ENCODE results near the gene SOCS7.

The SOCS7 gene

DNA sequence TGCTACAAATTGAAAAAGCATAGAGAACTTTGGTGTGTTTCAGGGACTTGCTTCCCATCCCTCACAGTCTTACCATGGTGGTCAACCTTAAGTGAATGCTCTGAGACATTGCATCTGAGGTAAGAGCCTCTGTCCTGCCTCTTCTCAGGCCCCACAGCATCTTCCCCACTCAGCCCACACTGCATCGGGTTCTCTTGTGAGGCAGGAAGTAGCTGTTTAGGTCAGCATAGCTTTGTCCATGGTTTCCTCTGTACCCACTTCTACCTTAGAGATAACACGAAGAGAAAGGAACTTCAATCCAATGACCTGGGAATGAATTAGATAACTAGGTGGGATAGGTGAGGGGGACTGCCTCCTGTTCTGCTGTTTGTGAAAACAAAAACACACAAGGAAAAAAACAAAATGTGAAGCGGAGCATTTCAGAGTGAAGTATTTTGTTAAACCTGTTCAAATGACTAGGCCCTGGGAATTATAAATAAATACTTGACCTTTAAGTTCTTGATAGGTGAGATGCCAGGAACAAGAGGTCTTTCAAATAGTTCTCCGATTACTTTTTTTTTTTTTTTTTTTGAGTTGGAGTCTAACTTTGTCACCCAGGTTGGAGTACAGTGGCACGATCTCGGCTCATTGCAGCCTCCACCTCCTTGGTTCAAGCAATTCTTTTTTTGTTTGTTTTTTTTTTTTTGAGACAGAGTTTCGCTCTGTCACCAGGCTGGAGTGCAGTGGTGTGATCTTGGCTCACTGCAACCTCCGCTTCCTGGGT lies 17.7 kb downstream of the SOCS7 start:
- no peak for DNase-seq

DNA sequence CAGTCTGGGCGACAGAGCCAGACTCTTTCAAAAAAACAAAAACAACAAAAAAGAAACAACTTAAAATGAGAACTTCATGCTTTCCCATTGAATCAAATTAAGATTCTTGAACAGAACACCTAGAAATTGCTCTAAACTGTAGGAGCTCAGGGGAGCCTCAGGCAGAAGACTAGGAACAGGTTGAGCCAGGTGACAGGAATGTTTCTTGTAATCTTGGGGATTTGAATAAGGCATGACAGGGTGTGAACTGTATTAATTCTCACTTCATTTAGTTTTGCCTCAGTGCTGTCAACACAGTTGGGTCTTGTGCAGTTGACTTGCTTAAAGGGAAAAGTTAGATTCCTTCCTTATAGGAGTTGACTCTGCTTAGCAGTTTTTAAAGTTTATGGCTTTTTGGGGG lies 27.8 kb downstream of the SOCS7 start:
- DNase-seq = no peak

DNA sequence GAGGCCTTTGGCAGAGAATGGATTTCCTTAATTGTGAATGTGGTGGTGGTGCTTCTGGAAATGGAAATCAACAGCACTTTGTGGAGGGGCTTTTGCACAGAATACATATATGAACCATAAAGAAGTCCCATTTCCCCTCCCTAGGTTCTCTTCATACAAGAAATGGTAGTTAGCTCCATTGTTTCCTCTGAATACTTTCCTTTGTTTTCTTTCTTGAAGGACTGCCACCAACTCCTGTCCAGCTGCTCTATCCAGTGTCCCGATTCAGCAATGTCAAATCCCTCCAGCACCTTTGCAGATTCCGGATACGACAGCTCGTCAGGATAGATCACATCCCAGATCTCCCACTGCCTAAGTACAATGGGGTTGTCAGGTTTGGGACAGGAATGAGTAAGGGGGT lies 43.4 kb downstream of the SOCS7 start:
- DNase-seq = no peak

DNA sequence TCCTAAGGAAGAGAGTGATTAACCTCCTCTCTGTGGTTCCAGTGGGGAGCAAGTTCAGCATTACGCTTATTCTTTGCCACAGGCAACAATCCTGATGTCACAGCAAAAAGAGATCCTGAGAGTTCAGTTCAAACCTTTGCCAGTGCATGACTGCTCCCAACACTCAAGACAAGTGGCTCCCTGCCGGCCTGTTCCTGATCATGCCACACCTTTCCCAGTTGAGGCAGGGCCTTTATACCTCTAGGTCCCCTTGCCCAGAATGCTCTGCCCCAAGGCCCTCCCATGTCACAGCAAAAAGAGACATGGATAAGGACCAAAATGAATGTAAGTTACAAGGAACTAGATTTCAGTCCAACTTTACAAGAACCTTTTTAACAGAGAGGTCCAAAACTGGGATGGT lies 45.6 kb downstream of the SOCS7 start:
- no peak for DNase-seq

DNA sequence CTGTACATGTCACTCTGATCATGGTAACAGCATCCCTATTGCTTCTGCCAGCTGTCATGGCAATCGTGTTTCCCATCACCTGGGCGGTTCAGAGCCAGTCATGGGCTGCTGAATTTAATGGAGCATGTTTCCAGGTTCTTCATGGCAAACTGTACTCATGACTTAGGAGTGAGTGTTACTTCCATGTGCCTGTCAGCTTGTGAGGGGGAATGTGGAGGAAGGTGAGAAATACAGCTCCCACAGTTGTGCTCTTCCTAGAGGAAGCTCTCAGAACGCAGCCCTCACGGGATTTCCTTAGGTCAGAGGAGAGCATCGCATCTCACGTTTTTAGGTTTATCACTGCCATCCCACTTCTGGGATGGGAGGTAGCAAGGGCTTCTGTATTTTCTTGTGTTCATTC lies 48.6 kb downstream of the SOCS7 start:
- no peak for DNase-seq

DNA sequence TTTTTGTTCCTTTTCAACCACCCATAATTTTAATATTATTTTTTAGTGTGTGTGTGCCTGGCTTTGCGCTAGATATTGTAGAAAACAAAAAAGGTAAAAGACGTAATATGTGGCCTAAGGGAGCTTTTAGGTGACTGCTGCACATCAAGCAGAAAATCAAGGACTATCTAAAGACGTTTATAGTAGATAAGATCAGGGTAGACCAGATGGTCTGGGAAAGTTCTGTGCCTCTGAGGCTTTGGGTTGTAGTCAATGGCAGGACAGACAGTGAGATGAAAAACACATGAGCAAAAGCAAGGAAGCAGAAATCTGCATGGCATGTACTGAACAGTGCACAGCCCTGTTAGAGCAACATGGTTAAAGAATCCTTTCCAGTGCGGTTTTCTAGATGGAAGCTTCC lies 49.8 kb downstream of the SOCS7 start:
- no peak for DNase-seq

DNA sequence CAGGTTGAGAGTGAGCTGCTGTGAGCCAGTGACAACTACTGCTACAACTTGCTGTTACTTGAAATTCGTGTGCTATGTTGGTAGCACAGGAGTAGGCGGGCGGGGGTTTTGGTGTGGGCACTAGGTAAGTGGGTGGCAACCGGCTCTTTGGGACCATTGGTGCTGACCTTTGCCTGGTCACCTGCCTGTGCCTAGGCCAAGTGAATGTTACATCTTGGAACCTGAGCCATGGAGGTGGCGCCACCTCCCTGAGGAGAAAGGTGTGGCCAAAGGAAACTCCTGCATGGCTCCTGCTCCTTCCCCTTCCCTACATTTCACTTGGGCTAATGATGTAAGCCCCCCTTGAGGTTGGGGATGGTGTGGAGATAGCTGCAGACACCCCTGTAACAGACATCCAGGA lies 51.3 kb downstream of the SOCS7 start:
- DNase-seq = no peak

DNA sequence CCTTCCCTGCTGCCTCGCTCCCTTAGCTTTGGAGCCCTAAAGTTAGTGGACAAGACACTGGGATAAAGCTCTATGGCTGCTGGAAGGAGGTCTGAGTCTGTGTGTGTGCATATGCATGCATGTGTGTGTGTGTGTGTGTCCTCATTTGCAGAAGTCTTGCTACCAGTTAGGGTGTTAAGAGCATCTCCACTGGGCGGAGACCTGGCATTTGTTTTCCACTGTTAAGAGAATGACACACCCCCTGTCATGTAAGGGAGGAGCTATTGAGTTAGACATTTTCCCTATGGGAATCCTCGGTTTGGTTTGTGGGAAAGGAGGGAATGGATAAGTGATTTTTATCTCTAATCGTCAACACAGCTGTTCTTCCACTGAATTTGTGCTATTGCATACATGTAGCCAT lies 51.8 kb downstream of the SOCS7 start:
- DNase-seq = no peak

DNA sequence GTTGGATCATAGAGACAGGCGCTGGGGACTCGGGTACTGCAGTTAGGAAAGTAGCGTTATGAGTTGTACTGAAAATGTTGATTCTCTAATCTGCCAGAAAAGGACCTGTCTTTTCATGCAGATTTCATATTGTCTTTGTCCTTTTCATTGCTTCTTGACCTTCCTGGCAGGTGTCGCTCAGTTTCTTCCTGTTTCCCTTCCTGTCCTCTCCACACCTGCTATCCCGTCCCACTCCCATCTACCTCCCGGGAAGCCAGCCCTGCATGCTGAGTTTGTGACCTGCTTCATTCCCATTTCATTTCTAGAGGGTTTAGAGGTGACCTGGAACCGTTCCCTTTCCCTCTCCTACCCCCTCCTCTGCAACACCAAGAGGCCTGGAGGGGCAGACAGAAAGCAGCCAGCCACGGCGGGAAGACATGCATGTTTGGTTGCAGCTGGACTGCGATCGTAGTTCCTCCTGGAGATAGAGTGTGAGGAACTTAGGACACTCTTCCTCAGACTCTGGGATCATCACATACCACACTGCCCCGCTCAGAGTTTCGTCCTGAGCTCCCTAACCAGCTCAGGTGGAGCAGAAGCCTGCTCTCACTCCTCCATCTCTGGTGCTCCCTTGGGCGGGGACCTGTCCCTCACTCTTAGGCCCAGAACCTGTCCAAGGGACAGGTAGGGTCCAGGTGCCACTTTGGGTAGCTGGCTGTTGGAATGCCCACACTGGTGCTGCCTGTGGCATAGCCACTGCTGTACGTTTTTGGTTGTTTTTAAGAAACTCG lies 52.7 kb downstream of the SOCS7 start:
- DNase-seq = no peak

DNA sequence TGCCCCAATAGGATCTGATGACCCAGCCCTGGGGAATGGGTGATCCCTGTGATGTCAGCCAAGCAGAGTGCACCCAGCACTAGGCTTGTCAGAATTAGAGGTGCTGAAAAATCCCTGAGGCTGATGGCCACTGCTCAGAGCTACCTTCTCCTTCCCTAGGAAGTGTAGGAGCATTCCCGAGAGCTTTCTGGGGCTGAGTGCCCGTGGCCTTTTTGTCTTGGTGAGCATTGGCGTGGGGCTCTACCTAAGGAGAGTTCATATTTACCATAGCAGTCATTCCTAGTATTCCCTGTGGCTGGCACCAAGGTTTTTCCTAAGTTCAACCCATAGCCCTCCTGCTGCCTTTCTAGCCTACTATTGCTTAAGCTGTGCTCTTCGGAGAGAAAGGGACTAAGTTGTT lies 54.0 kb downstream of the SOCS7 start:
- DNase-seq = no peak

DNA sequence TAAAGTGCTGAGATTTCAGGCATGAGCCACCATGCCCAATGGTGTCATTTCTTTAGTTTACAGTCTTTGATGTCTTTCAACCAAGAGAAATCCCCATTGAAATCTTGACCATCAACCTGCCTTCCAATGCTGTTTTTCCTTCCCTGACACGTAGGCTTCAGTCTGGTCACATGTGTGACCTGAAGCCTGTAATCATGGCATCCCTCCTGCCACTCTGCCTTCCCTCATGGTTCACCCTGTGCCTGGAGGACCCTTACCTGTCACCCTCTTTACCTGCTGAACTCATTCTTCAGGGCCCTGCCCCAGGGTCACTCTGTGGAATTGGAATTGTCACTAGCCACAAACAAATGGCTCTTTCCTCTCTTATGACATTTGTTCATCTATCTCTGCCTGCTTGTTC lies 58.6 kb downstream of the SOCS7 start:
- DNase-seq = no peak

DNA sequence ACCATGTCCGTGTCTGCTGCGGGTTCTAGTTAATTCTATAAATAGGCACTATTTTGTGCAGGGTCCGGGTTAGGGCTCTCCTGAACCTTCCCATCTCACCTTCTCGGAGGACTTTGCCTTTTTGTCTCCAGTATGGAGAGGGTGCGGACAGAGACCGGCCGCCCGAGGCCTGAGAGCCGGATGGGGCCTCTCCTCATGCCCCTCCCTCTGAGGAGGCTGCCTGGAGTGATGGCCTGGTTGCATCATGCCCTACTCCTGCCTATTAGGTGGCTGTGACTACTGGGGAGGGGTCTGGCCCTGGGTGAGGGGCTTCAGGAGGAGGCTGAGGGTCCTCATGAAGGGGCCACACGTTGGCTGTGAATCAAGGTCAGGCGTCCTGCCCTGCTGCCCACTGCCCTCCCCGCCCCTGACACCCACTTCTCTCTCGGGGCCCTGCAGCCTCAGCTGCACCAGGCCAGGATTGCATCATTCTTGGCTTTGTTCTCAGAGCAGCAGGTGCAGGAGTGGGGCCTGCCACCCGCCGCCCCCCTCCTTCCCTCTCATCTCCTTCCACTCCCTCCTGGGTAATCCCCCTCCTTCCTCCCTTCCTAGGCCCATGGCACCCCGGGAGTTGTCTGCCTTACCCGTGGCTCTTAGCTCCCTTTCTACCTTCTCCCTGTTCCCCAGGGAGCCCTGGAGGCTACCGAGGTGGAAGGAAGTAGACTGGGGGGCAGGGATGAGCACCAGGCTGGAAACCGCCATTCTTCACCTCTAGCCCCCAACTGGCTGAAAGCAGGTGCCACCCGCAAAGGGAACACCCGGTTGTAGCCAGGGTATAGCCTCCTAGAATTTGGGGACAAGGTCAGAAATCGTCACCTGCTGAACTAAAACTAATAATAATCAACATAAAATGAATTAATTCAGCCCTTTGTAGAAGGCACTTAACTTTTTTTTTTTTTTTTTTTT lies 63.9 kb downstream of the SOCS7 start:
- peak; percentile 94 for DNase-seq

DNA sequence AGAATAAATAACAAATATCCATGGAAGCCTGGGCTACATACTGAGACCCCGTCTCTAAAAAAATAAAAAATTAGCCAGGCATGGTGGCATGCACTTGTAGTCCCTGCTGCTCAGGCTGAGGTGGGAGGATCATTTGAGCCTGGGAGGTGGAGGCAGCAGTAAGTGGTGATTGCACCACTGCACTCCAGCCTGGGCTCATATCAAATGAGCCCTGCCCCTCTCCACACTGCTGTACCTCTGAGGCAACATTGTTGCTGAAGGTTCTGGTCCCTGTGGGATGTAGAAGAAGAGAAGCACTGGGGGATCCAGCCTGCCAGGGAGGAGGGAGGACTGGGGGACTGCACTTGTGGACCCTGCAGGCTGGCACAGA lies 65.2 kb downstream of the SOCS7 start:
- no peak for DNase-seq

DNA sequence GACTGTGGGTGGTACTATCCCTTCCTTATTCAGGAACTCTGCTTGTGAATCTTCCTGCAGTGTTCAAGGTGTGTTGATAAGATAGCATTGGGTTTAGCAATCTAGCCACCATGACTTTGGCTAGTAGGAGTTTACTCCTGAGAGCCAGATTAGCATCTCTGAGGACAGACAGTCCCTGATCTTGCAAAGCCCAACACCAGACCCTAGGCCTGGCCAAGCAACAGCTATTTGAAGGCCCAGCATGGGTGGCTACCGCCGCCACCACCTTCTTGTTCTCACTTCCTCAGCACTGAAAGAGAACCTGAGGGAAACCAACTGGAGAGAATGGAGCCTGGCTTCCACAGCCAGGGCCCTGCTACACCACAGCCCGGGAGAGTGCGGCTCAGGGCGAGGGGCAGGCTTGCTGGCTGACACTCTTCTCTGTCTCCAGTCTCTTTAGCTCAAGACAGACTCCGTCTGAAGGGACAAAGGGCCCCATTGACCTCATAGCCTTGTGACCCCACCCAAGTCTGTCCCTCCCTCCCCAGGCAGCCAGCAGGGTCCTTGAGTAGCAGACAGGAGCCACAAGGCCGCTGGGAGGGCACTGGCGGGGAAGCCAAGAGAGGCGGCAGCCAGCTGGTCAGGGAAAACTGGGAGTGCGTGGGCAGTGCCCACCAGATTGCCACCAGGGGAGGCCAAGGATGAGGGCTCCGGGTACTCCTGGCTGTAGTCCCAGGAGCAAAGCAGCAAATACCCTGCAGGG lies 65.7 kb downstream of the SOCS7 start:
- peak; percentile 32 for DNase-seq

DNA sequence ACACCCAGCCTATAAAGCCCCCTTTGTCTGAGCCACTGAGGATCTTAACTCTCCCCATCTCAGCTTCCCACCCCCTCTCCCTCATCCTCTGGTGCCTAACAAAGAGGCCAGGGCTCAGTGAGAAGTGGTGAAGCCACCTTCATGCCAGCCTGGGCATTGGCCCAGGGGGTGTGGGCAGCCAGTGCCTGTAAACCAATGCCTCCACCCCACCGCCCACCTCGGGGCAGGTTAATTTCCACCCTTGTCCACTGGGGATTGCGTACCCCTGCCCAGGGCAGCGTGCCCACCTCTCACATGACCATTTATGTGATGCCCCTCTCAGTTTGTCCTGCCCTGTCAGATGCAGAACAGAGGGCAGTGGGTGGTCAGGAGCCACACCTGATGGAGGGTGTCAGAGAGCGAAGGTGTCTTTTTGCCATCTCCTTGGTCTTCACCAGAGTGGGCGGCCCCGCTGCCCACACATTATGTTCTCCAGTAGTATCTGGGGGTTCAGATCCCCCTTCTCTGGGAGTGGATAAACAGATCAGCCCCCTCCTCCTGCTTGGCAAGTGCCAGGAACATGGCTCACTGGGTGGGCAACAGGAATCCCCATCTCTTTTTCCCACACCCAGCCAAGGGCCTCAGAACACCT lies 66.5 kb downstream of the SOCS7 start:
- DNase-seq = peak; percentile 25

DNA sequence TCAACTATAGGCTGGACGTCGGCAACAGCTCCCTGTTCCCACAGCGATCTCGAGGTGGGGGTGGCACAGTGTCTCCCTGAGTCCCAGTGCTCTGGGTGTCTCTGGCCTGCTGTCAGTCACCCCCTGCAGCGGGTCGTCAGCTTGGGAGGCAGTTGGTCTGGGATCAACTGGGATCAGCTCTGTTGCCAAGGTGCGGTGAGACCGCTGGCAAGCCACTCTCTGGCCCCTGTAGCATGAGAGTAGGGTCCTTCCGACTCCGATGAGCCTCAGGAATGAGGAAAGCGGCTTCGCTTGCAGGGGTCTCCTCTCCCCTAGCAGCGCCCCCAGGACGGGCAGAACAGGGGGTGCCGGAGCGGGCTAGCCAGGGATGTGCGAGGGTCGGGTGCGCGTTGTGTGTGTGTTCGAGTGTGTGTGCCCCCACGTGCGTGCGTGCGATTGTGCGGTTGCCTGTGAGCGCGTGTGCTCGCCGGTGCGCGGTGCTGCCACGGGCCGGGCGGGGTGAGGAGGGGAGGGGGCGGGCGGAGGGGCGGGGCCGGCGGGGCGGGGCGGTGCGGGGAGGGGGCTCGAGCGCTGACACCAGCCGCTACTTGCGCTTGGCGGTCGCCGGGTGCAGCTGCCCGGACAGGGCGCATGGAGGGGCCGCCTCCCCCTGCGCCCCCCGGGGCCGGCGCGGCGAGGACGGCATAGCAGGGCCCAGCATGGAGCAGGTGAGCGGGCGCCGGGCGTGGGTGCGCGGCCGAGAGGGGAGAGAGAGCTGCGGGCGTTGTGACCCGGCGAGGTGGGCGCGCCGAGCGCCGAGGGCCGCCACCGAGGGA lies 67.3 kb downstream of the SOCS7 start:
- peak; percentile 27 for DNase-seq

DNA sequence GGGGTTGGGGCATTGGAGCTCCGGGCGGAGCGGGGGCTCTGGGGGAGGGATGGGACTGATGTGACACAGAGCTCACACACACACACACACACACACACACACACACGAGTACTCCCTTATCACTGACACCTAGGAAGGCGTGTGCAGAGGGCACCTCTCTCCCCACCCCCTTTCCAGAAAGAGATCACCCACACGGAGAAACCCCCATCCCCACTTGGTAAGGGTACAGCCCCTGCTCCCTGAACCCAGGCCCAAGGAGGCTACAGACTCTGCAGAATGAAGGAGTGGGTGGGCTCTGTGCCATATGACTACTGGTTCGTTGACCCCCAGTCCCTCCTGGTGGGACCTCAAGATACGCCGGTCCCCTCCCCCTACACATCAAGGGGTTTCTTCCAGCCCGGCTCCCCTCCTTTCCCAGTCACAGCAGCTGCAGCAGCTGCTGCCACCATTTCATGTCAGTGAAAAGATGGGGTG lies 67.9 kb downstream of the SOCS7 start:
- DNase-seq = no peak

DNA sequence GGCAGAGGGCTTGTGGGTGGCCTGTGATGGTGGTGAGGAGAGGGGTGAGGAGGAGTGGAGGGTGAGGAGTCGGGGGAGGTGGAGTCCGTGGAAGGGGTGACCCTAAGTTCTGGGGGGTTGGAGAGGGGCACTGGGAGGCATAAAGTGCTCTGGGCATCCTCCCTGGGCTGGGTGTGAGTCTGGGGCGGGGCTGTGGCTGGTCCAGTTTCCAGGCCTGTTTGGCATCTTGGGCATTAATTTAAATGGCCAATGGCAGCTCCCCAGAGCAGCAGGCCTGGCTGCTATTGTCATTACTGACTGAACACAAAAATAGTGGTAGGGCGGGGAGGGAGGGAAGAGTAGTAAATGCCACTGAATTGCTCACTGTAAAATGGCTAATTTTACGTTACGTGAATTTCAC lies 68.9 kb downstream of the SOCS7 start:
- no peak for DNase-seq

DNA sequence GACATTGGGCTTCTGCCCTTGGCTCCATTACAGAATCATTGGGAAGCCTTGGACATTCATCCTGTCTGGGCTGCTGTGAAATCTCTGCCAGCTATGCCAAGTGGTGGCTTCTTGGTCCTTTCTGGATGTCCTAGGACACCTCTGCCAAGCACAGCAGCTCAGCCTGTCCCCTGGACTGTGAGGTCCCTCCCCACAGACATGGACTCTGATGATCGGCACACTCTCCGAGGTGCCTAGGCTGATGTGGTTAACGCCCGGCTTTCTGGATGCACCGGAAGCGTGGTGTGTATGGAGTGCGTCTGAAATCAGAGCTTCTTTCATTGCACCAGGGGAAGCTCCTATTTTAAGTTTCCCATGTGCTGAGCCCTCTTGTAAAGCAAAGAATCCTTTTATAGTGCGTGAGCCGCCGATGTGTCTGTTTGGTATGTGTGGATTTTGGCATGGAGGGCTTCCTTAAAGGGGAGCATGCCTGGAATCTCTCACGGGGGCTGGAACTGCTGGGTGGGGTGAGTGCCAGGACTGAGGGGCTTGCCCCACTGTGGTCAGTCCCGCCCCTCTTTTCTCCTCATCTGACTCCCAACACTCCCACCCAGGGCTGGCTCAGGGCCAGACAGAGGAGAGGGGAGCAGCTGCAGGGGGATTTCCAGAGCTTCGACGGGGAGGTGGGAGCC lies 69.7 kb downstream of the SOCS7 start:
- DNase-seq = no peak
